GM18502 (cell line): ENCODE measurements around the gene FBXO27.
"Not testable (repeated sequence)": the region's sequence is repeated elsewhere in the genome, so short reads cannot be mapped to it uniquely, and the experiment has no call there.

Source experiments
- ATAC-seq: cut with Tn5 transposase; IDR thresholded peaks from one replicate; pipeline ENCODE4 v1.9.1; 2021; ENCODE audit warnings: mild to moderate bottlenecking; ENCODE audit not compliant: unreplicated experiment, poor library complexity

The FBXO27 gene

DNA sequence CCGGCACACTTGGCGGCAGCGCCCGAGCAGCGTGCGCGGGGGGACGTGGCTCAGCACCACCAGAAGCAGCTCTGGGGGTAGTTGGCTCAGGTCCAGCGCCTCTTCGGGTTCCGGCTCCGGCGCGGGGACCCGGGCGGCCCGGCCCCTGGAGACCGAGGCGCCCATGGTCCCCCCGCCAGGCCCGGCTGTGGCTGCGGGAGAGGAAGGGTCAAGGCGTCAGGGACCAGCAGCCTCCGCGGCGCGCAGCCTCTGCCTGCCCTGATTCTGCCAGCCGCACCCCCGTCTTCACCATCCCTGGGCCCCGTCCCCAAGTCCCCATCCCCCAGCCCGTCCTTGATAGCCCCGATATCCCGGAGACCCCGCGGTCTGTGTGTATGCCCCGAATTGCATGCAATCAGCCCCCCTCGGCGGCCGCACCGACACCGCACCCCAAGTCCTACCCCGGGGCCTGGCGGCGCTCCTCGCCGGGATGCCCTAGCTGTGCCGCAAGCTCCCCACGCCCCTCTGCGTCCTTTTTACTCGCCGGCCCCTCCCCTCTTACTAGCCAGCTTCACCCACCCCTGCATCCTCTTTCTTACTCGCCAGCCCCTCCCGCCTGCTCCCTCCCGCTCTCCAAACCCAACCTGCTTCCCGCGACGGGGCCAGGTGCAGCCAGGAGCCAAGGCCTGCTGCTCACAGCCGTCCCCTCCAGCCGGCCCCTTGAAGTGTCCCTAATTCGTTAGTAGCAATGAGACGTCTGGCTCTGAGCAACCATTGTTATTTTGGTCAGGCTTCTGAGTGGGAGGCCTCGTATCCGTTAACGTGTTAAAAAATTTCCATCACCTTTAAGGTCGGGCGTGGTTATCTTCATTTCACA is at the start of gene FBXO27:
Gene FBXO27, minus strand, starts transcription at position 487 of the 856 bp plus-strand sequence. Its CDS starts 322 bp downstream, at position 165.
- no peak for ATAC-seq

- no peak for ATAC-seq
These were observed 48.1 kb upstream of the FBXO27 start for GRCh38 chr19:39080431-39080830.

DNA sequence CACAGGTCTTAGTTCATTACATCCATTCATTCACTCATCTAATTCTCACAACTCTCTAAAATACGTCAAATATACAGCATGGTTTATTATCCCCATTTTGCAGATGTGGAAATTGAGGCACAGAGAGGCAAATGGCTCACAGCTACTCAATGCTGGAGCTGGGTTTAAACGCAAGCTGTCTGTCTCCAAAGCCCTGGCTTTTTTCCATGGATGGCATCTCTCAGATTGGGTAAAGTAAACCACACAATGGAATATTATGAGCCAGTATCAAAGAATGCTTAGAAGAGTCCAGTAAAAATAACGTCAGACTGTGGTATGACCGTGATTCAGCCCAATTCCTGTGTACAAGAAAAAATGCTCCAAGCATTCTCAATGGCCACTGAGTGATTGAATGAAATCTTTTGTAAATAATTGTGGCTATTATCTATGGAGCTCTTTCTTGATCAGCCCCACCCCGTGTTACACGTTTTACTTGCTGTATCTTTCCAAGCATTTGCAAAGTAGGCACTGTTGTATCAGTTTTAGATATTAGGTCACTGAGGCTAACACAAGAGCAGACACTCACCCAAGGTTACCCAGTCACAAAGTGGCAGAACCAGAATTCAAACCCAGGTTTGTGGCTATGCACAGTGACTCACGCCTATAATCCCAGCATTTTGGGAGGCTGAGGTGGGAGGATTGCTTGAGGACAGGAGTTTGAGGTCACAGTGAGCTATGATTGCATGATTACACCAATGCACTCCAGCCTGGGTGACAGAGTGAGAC is 46.3 kb upstream of the FBXO27 start:
- ATAC-seq: no peak

GRCh38 chr19:39077323-39077722 is 45.0 kb upstream of the FBXO27 start:
- ATAC-seq: no peak

GRCh38 chr19:39074942-39075341 is 42.6 kb upstream of the FBXO27 start:
- no peak for ATAC-seq

DNA sequence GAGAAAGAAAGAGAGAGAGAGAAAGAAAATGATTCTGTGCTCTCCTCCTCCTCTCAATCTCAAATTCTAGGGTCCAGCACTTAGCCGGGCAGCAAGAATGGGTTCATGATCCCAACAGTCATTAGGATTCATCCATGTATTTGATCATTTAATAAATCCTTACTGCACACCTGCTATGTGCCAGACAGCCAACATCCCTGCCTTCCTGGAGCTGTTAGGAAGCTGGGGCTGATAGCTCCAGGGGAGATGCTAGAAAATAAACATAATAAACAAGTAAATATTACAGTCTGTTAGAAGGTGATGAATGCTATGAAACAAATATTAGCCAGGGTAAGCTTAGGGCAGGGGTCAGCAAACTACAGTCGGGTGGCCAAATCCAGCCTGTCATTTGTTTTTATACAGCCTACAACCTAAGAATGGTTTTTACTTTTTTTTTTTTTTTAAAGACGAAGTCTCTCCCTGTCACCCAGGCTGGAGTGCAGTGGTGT is 41.9 kb upstream of the FBXO27 start:
- ATAC-seq: no peak

DNA sequence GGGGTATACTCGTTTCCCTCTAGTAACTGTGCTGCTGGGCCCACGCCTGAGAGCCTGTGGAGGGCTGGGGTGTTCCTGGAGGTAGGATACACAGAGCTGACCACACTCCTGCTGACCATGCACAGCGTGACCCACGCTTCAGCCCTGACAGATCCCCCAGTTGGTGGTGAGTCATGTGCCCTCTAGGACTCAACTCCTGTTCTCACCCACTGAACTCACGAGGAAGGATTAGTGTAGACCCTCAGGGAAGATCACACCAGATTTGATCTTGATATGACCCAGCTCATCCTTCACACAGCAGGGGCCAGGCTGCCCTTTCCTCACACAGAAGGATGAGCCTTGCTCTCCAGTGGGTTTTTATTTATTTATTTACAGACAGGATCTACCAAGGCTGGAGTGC is 38.5 kb upstream of the FBXO27 start:
- no peak for ATAC-seq

DNA sequence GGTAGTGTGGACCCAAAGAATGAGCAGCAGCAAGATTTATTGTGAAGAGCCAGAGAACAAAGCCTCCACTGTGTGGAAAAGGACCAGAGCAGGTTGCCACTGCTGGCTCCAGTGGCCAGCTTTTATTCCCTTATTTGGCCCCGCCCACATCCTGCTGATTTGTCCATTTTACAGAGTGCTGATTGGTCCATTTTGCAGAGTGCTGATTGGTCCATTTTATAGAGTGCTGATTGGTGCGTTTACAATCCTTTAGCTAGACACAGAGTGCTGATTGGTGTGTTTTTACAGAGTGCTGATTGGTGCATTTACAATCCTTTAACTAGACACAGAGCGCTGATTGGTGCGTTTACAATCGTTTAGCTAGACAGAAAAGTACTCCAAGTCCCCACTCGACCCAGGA is 35.9 kb upstream of the FBXO27 start:
- not testable (repeated sequence) for ATAC-seq

- ATAC-seq: no peak
These were observed 34.8 kb upstream of the FBXO27 start for GRCh38 chr19:39067104-39067503.

DNA sequence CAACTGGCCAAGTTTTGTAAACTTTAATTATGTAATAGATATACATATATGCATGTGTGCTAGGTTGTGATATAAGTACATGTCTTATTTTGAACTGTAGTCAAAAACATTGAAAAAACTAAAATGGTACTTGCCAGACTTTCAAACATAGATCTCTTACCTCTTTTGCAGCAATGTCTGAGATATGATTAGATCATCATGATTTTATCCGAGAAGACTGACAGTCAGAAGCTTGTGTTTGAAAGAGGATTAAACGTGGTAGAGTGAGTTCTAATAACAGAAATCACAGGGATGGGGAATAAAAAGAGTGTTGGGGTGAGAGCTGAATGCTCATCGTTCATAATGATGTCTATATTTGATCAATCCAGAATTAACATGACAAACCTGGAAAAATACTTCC is 33.6 kb upstream of the FBXO27 start:
- no peak for ATAC-seq

GRCh38 chr19:39064405-39064804 is 32.1 kb upstream of the FBXO27 start:
- no peak for ATAC-seq

DNA sequence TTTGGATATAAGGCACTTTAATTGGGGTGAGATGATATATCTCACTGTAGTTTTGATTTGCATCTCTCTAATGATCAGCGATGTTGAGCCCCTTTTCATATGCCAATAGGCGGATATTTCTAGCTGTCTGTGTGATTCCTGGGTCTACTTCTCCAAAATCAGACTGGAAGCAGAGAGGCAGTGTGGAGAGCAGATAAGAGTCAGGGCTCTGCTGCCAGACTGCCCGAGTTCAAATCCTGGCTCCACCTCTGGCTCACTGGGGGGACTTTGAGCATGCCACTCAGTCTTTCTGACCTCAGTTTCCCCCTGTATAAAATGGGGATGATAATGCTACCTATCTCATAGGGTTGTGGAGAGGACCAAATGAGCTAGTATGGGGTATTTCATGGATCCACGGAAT is 27.8 kb upstream of the FBXO27 start:
- ATAC-seq: no peak

DNA sequence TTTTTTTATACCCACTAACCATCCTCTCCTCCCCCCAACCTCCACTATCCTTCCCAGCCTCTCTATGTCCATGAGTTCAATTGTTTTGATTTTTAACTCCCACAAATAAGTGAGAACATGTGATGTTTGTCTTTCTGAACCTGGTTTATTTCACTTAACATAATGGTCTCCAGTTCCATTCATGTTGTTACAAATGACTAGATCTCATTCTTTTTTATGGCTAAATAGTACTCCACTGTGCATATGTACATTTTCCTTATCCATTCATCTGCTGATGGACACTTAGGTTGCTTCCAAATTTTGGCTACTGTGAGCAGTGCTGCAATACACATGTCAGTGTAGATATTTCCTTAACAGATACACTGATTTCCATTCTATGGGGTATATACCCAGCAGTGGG is 27.0 kb upstream of the FBXO27 start:
- no peak for ATAC-seq

DNA sequence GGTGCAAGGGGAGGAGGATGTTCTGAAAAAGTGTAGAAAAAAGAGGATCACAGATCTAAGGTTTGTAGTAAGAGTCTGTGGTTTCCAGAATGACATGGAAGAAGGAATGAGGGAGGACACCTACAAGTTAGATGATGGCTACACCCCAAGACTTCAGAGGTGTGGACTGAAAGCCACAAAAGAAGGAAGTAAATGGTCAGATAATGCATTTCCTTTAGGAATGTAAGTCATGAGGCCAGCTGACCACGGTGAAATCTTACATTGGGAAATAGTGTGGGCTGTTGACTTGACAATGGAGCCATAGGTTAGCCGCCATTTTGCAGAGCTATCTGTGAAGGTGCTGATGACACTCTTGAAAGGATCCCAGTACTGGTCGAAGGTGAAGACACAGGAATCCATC is 25.3 kb upstream of the FBXO27 start:
- ATAC-seq: no peak

DNA sequence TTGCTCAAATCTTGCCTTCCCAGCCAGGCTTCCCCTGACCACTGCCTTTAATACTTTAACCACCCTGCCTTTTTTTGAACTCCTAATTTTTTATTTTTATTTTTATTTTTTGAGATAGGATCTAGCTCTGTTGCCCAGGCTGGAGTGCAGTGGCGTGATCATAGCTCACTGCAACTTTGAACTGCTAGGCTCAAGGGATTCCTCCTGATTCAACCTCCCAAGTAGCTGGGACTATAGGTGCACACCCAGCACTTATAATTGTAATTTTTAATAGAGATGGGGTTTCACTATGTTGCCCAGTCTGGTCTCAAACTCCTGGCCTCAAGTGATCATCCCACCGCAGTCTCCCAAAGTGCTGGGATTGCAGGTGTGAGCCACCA is 21.7 kb upstream of the FBXO27 start:
- no peak for ATAC-seq

DNA sequence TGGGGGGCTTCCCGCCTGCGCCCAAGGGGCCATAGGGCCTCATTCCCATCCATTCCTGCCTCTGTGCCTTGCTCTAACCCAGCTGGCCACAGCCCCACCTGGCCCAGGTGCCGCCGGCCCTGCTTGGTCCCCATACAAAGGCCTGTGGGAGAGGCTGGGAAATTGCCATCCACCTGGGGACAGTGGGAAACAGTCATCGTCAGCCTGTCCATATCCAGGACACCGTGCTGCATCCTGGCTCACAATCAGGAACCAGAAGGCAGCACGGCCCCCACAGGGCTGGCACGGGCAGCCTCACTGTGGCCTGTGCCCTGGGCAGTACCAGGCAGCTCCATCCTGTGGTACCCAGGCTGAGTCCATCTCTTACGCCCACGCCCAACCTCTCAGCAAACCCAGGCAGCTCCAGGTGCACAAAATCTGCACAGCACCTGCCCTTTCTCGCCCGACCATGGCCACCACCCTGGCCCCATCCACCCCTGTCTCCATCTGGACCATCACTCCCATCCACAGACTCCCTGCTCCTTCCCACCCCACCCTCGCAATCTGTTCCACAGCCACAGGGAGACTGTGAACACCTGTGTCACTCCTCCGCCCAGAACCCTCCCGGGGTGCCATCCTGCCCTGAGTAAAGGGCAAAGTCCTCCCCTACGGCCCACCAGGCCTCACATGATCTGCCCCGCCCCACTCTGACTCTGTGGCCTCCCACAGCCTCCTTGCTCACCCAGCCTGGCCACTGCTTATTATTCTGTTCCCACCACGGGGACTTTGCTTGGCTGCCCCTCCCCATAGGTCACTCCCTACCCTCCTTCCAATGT is 21.1 kb upstream of the FBXO27 start:
- no peak for ATAC-seq

DNA sequence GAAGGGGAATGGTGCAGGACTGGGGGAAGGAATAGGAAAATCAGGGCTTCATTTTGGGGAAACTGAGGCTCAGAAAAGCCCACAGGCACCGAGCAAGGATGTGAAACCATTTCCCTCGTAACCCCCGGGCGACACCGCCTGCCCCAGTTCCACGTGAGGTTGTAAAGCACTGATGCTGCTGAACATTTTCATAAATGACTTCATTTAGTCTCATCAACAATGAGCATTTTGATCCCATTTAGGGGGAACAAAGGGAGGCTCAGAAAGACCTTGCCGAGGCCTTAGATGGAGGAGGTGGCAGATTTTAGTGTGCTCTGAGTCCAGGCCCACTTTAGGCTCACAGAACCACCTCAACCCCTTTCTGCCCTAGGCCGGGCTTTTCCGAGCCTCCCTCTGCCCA is 20.5 kb upstream of the FBXO27 start:
- no peak for ATAC-seq

GRCh38 chr19:39052243-39052746 is 19.9 kb upstream of the FBXO27 start:
- ATAC-seq: no peak

GRCh38 chr19:39047073-39047472 is 14.7 kb upstream of the FBXO27 start:
- no peak for ATAC-seq

GRCh38 chr19:39046037-39046821 is 13.9 kb upstream of the FBXO27 start:
- ATAC-seq: no peak
